GM18508 (cell line): ENCODE measurements around the gene ERICH4.
"Not testable (repeated sequence)": the region's sequence is repeated elsewhere in the genome, so short reads cannot be mapped to it uniquely, and the experiment has no call there.

Experiments
- ATAC-seq: cut with Tn5 transposase; IDR thresholded peaks from one replicate; pipeline ENCODE4 v1.9.1; 2021; ENCODE audit warnings: moderate number of reproducible peaks; ENCODE audit not compliant: insufficient read depth, unreplicated experiment

ERICH4 gene

DNA sequence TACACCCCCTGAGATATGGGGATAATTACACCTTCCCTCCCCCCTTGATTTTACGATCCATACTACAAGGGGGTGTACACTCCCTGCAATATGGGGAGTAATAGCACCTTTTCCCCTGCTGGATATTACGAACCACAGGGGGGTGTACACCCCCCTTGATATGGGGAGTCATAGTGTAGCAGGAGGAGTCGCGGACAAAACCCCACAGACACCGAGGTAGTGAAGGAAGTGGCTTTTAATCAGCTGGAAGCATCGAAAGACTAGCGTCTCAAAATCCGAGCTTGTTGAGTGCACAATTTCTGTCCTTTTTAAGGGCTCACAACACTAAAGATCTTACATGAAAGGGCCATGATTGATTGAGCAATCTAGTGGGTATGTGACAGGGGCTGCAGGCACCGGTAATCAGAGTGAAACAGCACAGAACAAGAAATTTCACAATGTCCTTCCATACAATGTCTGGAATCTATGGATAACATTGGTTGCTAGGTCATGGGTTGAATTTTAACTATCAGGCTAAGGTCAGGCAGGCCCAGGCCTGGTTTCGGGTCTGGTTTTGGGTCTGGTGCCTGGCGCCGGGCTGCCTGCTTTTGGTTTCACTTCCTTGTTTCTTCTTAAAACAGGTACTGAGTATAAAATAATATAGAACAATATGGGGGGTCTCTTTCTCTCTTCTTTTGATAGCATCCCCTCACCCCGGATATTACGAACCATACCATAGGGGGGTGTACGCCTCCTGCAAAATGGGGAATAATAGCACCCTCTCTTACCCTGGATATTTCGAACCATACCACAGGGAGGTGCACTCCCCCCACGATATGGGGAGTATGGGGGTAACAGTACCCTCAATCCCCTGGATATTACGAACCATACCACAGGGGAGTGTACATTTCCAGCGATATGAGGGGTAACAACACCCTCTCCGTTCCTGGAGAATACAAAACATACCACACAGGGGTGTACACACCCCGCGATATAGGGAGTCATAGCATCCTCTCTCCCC lies 20.6 kb downstream of the ERICH4 start:
- ATAC-seq, result not testable (repeated sequence)

GRCh38 chr19:41476583-41476982 lies 33.6 kb downstream of the ERICH4 start:
- ATAC-seq, result no peak

GRCh38 chr19:41478171-41478570 lies 35.2 kb downstream of the ERICH4 start:
- no peak for ATAC-seq

GRCh38 chr19:41478875-41479756 lies 36.2 kb downstream of the ERICH4 start:
- no peak for ATAC-seq

DNA sequence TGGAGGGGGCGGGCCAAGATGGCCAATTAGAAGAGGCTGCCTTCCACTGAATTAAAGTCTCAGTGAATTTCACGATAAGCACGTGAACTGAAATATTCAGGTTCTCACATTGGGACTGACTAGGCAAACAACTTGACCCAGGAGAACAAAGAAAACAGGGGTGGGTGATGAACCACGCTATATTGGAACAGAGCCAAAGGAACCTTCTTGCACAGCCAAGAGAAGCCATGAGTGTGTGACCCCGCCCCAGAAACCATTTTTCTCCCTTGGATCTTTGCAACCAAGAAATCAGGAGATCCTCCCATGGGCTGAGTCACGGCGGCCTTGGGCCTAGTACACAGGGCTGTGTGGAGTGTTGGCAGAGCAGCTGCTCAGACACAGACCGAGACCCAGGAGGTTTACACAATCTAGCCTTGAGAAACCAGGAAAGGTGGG lies 36.8 kb downstream of the ERICH4 start:
- ATAC-seq, result no peak

DNA sequence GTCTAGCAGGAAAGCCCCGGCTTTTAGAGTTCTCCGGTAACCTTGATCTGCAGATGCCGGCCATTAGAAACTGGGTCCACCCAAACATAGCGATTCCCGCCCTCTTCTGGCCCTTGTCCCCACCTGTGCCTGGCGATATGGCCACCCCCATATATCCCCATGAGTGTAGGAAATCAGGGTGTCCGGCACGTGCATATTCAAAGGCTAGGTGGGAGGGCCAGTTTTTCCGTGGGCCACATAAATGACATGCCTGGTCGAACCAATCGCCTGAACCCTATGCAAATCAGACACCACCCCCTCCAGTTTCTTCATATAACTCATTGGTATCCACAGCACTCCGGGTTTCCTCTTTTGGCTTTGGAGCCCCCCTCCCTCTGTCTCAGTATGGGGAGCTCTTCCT lies 37.4 kb downstream of the ERICH4 start:
- ATAC-seq, result no peak

- ATAC-seq, result no peak
Measured at GRCh38 chr19:41484822-41485221, 41.9 kb downstream of the ERICH4 start.

DNA sequence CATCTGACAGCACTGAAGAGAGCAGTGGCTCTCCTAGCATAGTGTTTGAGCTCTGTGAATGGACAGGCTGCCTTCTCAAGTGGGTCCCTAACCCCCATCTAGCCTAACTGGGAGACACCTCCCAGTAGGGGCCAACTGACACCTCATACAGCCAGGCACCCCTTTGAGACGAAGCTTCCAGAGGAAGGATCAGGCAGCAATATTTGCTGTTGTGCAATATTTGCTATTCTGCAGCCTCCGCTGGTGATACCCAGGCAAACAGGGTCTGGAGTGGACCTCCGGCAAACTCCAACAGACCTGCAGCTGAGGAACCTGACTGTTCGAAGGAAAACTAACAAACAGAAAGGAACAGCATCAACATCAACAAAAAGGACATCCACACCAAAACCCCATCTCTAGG lies 44.0 kb downstream of the ERICH4 start:
- not testable (repeated sequence) for ATAC-seq

DNA sequence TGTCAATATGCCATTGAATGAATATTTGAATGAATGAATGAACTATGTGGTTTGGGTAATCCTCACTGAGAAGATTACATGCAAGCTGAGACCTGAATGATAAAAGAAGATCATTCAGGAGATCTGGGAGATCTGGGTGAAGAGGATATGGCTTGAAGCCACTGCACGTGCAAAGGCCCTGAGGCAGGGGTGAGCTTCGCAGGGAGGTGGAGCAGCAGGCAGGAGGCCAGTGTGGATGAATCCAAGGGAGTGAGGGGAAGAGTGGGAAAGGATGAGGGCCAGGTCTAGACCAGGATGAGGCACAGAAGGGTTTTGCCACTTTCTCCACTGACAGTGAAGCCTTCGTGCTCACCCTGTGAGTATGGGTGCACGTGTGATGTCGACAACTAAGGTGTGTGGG lies 49.9 kb downstream of the ERICH4 start:
- ATAC-seq, result no peak
